GM18499 (cell line): ENCODE data around the gene GASK1A.

Experiments
- ATAC-seq: cut with Tn5 transposase; IDR thresholded peaks from one replicate; pipeline ENCODE4 v1.9.1; 2021; ENCODE audit warnings: moderate number of reproducible peaks; ENCODE audit not compliant: insufficient read depth, unreplicated experiment

Gene GASK1A

GRCh38 chr3:42980909-42981308 lies 1.8 kb downstream of the GASK1A start:
- no peak for ATAC-seq

- ATAC-seq, result no peak
These were observed 3.7 kb downstream of the GASK1A start for GRCh38 chr3:42982645-42983412.

- no peak for ATAC-seq
These were observed 4.8 kb downstream of the GASK1A start for GRCh38 chr3:42983927-42984326.

GRCh38 chr3:42984701-42985100 lies 5.6 kb downstream of the GASK1A start:
- ATAC-seq, result no peak

GRCh38 chr3:42988097-42988496 lies 9.0 kb downstream of the GASK1A start:
- no peak for ATAC-seq

- ATAC-seq, result no peak
These were observed 9.5 kb downstream of the GASK1A start for GRCh38 chr3:42988566-42988965.

- no peak for ATAC-seq
These were observed 12.5 kb downstream of the GASK1A start for GRCh38 chr3:42991341-42992315.

- ATAC-seq, result no peak
These were observed 15.5 kb downstream of the GASK1A start for GRCh38 chr3:42994595-42994994.

- no peak for ATAC-seq
These were observed 16.9 kb downstream of the GASK1A start for GRCh38 chr3:42996021-42996420.

- no peak for ATAC-seq
These were observed 17.5 kb downstream of the GASK1A start for GRCh38 chr3:42996633-42997075.

- no peak for ATAC-seq
These were observed 20.1 kb downstream of the GASK1A start for GRCh38 chr3:42999212-42999611.

GRCh38 chr3:42999632-43000031 lies 20.5 kb downstream of the GASK1A start:
- ATAC-seq, result no peak

- ATAC-seq, result no peak
These were observed 21.3 kb downstream of the GASK1A start for GRCh38 chr3:43000387-43000786.

- ATAC-seq, result no peak
These were observed 22.0 kb downstream of the GASK1A start for GRCh38 chr3:43001094-43001553.

- no peak for ATAC-seq
These were observed 22.5 kb downstream of the GASK1A start for GRCh38 chr3:43001556-43002121.

- no peak for ATAC-seq
These were observed 25.2 kb downstream of the GASK1A start for GRCh38 chr3:43004282-43004681.

GRCh38 chr3:43005253-43005652 lies 26.1 kb downstream of the GASK1A start:
- no peak for ATAC-seq

GRCh38 chr3:43005981-43006380 lies 26.9 kb downstream of the GASK1A start:
- ATAC-seq, result no peak

GRCh38 chr3:43006825-43007224 lies 27.7 kb downstream of the GASK1A start:
- no peak for ATAC-seq

GRCh38 chr3:43009547-43009946 lies 30.4 kb downstream of the GASK1A start:
- no peak for ATAC-seq

GRCh38 chr3:43010638-43011037 lies 31.5 kb downstream of the GASK1A start:
- ATAC-seq, result no peak
